GM21367 (cell line): ENCODE data around the gene MSANTD3.
"Not testable (repeated sequence)": the region's sequence is repeated elsewhere in the genome, so short reads cannot be mapped to it uniquely, and the experiment has no call there.

Experiments
- ATAC-seq: cut with Tn5 transposase; IDR thresholded peaks from one replicate; pipeline ENCODE4 v1.9.1; 2021; ENCODE audit not compliant: unreplicated experiment

MSANTD3 gene, protein sequence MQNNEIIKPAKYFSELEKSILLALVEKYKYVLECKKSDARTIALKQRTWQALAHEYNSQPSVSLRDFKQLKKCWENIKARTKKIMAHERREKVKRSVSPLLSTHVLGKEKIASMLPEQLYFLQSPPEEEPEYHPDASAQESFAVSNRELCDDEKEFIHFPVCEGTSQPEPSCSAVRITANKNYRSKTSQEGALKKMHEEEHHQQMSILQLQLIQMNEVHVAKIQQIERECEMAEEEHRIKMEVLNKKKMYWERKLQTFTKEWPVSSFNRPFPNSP

DNA sequence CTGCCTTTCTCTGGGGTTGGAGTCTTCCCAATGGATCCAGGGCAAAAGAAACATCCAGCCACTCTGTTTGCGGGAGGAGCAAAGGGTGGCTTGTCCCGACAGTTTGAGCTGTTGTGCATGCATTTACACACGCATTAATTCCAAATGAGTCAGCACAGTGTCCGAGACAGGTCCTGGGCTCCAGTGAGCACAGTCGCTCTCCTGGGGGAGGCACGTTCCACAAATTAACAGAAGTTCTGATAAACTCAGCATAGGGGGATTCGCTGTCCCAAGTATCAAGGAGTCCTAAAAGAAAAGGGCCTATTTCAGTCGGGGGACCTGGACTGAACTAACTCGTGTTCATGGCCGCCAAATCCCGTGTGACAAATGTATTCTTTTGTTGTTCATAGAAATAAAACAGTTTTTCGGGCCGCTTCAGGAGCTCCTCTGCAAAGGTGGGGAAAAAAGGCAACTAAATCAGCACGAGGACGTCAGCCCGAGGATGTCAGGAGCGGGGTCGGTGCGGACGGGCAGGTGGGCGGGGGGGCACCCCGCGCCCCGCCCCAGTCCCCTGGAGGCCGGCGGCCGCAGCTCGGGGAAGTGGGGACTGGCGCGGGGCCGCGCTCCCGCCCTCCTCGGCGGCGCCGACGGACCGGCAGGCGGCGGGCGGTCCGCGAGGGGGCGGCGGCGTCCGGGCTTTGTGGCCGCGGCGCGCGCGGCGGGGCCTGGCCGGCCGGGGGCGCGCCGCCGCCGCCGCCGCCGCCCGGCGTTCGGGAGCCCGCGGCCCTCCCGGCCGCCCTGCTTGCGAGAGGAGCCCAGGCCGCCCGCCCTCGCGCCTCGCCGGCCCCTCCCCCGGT is at the start of gene MSANTD3:
MSANTD3 (plus strand) TSS at position 614 of the 836 bp plus-strand sequence. CDS start 14,796 bp downstream, outside the sequence.
- ATAC-seq, result peak; percentile 64

- no peak for ATAC-seq
These were observed 47.1 kb upstream of the MSANTD3 start for GRCh38 chr9:100379862-100380261.

DNA sequence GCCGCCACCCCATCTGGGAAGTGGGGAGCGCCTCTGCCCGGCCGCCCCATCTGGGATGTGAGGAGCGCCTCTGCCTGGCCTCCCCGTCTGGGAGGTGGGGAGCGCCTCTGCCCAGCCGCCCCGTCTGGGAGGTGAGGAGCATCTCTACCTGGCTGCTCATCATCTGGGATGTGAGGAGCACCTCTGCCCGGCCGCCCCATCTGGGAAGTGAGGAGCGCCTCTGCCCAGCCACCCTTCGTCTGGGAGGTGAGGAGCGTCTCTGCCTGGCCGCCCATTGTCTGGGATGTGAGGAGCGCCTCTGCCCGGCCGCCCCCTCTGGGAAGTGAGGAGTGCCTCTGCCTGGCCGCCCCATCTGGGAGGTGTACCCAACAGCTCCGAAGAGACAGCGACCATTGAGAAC is 34.0 kb upstream of the MSANTD3 start:
- ATAC-seq, result not testable (repeated sequence)

DNA sequence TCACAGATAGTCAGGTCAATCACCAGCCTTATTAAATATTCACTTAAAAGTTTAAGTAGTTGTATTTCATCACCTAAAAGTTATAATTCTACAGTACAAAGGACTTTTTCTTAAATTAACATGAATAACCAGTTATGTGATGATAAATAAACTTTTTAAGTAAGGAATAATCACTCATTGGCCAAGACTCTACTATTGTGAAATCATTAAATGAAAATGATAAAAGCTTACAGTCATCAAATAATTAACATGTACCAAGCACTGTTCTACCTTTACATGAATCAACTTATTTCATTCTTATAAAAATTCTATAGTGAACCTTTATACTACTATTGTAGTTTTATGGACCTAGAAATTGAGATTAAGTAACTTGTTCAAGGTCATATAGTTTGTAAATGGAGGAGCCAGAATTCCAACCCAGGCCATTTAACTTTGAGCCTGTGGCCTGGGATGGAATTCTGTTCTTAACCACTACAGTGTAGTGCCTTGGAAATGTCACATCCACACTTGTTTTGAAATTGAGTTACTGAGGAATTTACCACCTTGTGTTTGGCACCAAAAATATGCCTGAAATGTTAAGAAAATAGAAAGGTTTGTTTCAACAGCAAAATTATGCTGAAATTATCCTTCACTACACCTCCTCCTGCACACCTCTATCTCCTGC is 32.8 kb upstream of the MSANTD3 start:
- ATAC-seq, result no peak

GRCh38 chr9:100394816-100395215 is 32.1 kb upstream of the MSANTD3 start:
- ATAC-seq, result no peak

DNA sequence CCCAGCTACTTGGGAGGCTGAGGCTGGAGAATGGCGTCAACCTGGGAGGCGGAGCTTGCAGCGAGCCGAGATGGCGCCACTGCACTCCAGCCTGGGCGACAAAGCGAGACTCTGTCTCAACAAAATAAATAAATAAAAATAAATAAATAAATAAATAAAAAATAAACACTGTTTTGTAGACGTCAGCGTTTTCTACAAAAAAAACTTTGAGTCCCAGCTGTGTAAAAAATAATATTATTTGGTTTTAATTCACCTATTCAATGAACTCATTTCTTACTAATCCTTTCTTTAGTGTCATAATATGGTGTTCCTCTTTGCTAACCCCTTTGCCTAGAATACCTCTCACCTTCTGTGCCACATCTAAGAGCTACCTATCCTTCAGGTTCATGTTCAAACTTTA is 30.2 kb upstream of the MSANTD3 start:
- ATAC-seq, result no peak

- ATAC-seq, result no peak
These were observed 29.2 kb upstream of the MSANTD3 start for GRCh38 chr9:100397529-100398266.

DNA sequence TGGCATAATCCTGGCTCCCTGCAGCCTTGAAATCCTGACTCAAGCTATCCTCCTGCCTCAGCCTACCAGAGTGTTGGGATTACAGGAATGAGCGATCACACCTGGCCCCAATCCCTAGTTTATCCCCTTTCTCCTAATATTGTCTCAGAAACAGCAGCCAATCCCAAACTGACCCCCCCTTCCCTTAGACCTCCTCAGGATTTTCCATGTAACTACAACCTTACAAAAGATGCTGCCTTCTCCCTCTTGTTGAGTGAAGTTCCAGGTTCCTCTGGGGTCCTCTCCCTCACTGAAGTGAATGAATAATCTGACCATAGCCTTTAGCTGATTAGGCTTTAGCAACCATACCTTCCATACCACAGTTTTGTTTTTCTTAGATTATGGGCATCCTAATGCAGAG is 25.9 kb upstream of the MSANTD3 start:
- ATAC-seq, result no peak

GRCh38 chr9:100406962-100407361 is 20.0 kb upstream of the MSANTD3 start:
- no peak for ATAC-seq

- ATAC-seq, result no peak
These were observed 18.3 kb upstream of the MSANTD3 start for GRCh38 chr9:100408546-100409175.

- ATAC-seq, result no peak
These were observed 17.8 kb upstream of the MSANTD3 start for GRCh38 chr9:100409176-100409556.

DNA sequence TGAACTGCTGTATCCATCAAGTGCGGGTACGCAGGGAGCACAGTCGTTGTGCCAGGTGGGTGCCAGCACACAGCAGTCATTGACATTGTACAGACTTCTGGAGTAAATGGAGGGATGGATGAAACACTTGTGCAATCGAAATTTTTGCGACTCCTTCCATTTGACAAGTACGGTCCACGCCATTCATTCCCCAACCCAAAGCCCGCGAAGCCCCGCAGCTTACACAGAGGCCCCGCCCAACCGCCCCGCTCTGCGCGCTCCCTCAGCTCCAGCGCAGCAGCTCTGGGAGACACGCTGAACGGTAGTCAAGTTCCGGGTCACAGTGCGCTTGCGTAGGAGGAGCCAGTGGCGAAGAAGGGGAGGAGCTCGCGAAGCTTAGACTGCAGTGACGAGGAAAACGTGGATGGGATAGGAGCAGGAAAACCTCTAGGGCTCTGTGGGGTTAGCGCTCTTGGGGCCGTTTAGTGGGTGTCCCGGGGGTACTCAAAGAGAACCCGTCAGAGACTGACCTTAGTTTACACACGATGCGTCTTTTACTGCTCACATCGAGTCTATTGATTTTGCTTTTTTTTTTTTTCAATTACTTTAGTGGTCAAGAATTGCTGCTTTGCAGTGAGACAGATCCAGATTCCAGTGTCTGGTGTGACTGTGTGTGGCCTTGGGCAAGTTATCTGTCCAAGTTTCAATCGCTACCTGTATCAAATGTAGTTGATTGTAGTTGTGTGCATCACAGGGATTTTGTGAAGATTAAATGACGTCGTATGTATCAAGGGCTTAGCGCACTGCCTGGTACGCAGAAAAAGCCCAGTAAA is 15.3 kb upstream of the MSANTD3 start:
- ATAC-seq, result peak; percentile 100

DNA sequence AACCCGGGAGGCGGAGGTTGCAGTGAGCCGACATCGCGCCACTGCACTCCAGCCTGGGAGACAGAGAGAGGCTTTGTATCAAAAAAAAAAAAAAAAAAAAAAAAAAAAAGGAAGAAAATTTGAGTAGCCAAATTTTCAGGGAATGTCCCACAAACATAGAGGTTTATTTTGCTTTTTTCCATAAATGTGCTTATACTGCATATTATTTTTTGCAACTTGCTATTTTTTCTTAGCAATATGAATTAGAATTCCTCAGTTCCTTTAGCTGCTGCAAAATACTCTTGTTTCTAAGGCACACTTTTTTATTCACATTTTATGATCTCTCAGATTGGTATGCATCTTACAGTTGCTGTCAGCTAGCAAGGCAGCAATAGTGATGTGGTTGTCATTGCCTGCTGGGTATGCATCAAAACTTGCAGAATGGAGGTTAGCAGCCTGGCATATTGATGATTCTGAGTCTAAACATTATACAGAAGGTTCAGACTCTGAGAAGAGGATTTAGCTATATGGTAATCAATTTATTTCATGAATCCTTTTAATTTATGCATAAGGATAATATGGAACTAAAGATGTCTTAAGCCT is 13.0 kb upstream of the MSANTD3 start:
- no peak for ATAC-seq

DNA sequence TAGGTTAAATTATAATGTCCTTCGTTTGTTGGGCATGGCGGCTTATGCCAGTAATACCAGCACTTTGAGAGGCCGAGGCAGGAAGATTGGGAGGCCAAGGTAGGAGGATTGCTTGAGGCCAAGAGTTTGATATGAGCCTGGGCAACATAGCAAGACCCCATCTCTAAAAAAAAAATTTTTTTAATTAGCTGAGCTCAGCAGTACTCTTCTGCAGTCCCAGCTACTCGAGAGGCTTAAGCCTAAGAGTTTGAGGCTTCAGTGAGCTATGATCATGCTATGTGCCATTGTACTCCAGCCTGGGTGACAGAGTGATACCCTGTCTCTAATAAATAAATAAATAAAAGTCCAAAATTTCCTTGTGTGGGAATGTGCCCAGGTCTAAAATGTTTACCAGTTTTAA is 9.1 kb upstream of the MSANTD3 start:
- ATAC-seq, result no peak

DNA sequence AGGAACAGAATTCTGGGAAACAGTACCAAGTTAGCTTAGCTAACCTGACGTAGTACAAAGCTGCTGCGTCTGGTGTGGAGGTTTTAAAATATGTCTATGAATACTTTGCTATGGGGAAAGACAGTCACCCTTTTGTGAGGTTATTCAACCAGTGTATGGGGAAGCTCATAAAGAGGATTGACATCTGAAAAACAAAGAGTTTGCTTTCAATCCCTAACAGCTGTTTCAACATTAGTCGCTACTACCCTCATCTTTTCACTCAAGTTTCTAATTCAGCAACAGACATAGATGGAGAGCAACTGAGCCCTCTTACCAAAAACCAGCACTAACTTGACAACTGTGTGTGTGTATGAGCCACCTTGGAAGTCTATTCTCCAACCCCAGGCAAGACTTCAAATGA is 7.8 kb upstream of the MSANTD3 start:
- no peak for ATAC-seq

- not testable (repeated sequence) for ATAC-seq
These were observed 5.8 kb upstream of the MSANTD3 start for GRCh38 chr9:100421116-100421515.

DNA sequence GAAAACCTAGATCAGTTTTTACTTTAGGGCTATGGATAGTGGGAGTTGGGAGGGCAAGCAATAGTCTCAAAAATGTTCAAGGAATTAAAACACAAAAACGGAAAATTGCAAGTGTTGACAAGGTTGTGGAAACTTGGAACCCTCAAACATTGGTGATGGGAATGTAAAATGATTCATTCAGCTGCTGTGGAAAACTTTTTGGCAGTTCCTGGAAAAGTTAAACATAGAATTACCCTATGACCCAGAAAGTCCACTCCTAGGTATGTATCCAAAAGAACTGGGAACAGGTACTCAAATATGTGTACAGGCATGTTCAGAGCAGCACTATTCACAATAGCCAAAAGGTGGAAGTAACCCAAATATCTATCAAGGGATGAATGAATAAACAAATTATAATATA is 1.2 kb upstream of the MSANTD3 start:
- ATAC-seq, result no peak

GRCh38 chr9:100426189-100426529 is 784 bp upstream of the MSANTD3 start:
- ATAC-seq, result no peak

DNA sequence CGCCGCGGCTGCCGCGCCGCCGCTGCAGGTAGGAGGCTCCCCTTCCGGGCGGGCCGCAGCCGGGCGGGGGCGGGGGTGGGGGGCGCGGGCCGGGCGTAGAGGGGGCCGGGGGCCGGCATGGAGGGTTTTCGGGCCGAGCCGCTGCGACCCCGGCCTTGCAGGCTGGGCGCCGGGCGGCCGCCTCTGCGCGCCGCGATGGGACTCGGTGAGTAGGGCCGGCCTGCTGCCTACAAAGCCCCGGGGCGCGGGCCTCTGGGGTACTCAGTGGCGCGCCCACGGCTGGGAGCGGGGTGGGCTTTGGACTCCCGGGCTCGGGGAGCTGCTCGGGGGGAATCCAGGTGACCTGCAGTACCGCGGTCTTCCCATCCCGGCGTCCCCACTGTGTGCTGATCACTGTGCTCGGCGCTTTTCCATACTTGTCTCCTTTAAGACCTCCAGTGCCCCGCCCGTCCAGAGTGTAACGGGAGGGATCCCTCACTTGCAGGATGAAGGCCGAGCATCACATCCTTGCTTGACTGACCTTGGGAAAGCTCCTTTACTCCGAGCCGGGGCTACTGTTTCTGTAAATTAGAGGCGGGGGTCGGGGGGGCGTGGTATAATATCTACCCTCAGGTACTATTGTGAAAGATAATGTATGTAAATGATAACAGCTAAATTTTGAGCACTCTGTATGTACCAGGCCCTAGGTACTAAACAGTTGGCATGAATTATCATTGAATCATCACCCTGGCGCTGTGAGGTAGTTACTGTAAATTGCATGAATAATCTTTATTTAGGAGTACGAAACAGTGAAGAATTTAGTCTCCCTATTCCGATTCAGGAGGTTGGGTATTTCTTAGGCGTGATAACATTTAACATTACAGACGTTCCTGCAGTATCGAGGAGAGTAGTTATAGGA is 672 bp downstream of the MSANTD3 start:
- peak; percentile 50 for ATAC-seq
